Skin epidermis (tissue), 12 donors: ENCODE results near the gene PDE1A.
"Not testable (repeated sequence)": the region's sequence is repeated elsewhere in the genome, so short reads cannot be mapped to it uniquely, and the experiment has no call there.

Experiments used
- H3K27ac ChIP-seq, 21 experiments: fragments of 200-600 bp; sonication (generic) in 11 of 21; one replicate each; pipeline ENCODE4 v1.5.0; 2020; ENCODE audit warnings: mild to moderate bottlenecking in 3 of 21, inconsistent platforms in 2 of 21, moderate library complexity in 2 of 21
- H3K4me3 ChIP-seq, 7 experiments: fragments of 200-600 bp; sonication (generic) in 2 of 7; one replicate each; pipeline ENCODE4 v1.5.0; 2020; ENCODE audit warnings: inconsistent platforms in 2 of 7, mild to moderate bottlenecking in 2 of 7, moderate library complexity in 1 of 7

The PDE1A gene

GRCh38 chr2:182415771-182416170 is 11.1 kb downstream of the PDE1A start:
- Histone ChIP-seq H3K27ac (no peak overlapping the region), H3K4me3 (no peak overlapping the region)

GRCh38 chr2:182412858-182413257 is 14.0 kb downstream of the PDE1A start:
- H3K27ac ChIP-seq, result no peak overlapping the region
- H3K4me3 ChIP-seq, result no peak overlapping the region

GRCh38 chr2:182410120-182410519 is 16.7 kb downstream of the PDE1A start:
- Histone ChIP-seq H3K4me3 (no peak overlapping the region), H3K27ac (no peak overlapping the region)

- peak overlapping the region in 1 of 21 experiments; percentile 0 for H3K27ac ChIP-seq
Measured at GRCh38 chr2:182406221-182406620, 20.6 kb downstream of the PDE1A start.

DNA sequence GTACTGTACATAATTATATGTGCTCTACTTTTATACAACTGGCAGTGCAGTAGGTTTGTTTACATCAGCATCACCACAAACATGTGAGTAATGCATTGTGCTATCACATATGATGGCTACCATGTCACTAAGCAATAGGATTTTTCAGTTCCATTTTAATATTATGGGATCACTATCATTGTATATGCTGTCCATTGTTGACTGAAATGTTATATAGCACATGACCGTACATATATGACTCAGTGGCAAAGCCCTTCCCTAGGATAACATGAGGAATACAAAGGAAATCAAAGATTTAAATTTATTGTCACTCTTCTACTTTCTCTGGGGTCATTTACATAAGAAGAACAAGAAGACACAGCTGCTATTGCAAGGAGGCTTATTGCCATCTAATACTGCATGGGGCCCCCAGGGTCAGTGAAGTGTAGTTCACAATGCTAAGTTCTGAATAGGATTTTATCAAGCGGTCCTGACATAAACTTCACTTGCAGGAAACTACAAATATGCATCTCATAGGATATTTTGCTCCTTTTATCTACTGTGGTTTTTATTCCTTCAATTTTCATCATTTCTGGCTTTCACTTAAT is 21.8 kb downstream of the PDE1A start:
- H3K4me3 ChIP-seq, result no peak overlapping the region
- H3K27ac ChIP-seq, result peak overlapping the region in 1 of 21 experiments; percentile 0

More at GRCh38 chr2:182406221-182406620, 20.6 kb downstream of the PDE1A start:
- no peak overlapping the region for H3K4me3 ChIP-seq

GRCh38 chr2:182404092-182404491 is 22.7 kb downstream of the PDE1A start:
- no peak overlapping the region for H3K4me3 ChIP-seq
- no peak overlapping the region for H3K27ac ChIP-seq

DNA sequence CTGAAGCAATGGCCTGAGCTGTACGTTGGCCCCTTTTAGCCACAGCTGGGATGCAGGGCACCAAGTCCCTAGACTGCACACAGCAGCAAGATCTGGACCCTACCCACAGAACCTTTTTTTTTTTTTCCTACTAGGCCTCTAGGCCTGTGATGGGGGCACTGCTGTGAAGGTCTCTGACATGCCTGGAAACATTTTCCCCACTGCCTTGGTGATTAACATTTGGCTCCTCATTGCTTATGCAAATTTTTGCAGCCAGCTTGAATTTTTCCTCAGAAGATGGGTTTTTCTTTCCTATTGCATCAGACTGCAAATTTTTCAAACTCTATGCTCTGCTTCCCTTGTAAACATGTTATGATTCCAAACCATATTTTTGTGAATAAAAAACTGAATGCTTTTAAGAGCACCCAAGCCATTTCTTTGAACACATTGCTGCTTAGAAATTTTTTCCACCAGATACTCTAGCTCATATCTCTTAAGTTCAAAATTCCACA is 33.5 kb downstream of the PDE1A start:
- H3K27ac ChIP-seq, result no peak overlapping the region
- H3K4me3 ChIP-seq, result no peak overlapping the region

DNA sequence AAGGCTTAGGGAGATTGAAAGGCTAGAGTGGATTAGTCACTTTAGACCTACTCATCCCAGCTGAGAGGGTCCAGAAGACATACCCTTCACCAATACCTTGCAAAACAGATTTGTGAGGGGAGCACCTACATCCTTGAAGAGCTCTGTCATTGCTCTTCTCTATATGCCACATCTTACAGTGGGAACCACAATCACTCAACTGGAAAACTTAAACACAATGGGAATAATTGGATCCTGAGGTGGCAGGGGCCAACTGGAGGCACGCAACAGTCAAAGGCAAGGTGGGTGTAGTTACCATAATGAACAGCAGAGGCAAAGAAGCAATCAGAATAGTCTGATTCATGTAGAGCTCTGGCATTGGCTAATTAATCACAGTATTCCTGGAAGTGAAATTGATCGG is 35.4 kb downstream of the PDE1A start:
- Histone ChIP-seq H3K4me3 (no peak overlapping the region), H3K27ac (no peak overlapping the region)

DNA sequence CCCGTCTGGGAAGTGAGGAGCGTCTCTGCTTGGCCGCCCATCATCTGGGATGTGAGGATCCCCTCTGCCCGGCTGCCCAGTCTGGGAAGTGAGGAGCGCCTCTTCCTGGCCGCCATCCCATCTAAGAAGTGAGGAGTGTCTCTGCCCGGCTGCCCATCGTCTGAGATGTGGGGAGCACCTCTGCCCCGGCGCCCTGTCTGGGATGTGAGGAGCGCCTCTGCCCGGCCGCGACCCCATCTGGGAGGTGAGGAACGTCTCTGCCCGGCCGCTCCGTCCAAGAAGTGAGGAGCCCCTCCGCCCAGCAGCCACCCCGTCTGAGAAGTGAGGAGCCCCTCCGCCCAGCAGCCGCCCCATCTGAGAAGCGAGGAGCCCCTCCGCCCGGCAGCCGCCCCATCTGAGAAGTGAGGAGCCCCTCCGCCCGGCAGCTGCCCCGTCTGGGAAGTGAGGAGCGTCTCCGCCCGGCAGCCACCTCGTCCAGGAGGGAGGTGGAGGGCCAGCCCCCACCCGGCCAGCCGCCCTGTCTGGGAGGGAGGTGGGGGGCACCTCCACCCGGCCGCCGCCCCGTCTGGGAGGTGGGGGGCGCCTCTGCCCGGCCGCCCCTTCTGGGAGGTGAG is 40.5 kb downstream of the PDE1A start:
- H3K4me3 ChIP-seq, H3K27ac ChIP-seq: not testable (repeated sequence)

GRCh38 chr2:182384860-182385259 is 42.0 kb downstream of the PDE1A start:
- no peak overlapping the region for H3K4me3 ChIP-seq
- H3K27ac ChIP-seq, result no peak overlapping the region

- no peak overlapping the region for H3K4me3 ChIP-seq
- H3K27ac ChIP-seq, result no peak overlapping the region
Measured at GRCh38 chr2:182381225-182381624, 45.6 kb downstream of the PDE1A start.

GRCh38 chr2:182379241-182379640 is 47.6 kb downstream of the PDE1A start:
- Histone ChIP-seq H3K27ac (no peak overlapping the region), H3K4me3 (no peak overlapping the region)

GRCh38 chr2:182378759-182379158 is 48.1 kb downstream of the PDE1A start:
- H3K4me3 ChIP-seq, result no peak overlapping the region
- H3K27ac ChIP-seq, result no peak overlapping the region

GRCh38 chr2:182377467-182377866 is 49.4 kb downstream of the PDE1A start:
- no peak overlapping the region for H3K27ac ChIP-seq
- H3K4me3 ChIP-seq, result no peak overlapping the region

GRCh38 chr2:182375862-182376261 is 51.0 kb downstream of the PDE1A start:
- no peak overlapping the region for H3K27ac ChIP-seq
- H3K4me3 ChIP-seq, result no peak overlapping the region

- Histone ChIP-seq H3K4me3 (no peak overlapping the region), H3K27ac (peak overlapping the region in 16 of 21 experiments; percentile 2 to 74 (median 44))
Measured at GRCh38 chr2:182372661-182373060, 54.2 kb downstream of the PDE1A start.

GRCh38 chr2:182368996-182369395 is 57.8 kb downstream of the PDE1A start:
- Histone ChIP-seq H3K4me3 (no peak overlapping the region), H3K27ac (no peak overlapping the region)

DNA sequence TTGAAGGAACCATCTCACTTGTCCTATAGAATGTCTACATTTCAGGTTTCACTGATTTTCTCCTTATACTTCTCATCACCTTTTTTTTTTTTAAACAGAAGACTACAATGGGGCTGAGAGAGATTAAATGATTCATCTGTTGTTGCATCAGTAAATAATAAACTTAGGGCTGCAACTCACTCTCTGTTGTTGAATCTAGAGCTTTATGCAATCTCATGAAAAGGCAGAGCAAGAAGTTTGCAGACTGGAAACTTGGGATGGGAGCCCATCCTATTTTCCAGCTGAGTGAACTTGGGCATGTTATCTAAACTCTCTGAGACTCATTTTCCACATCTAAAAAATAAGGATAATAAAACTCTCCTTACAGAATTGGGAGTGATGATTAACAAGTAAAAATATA is 58.4 kb downstream of the PDE1A start:
- H3K4me3 ChIP-seq, result no peak overlapping the region
- H3K27ac ChIP-seq, result no peak overlapping the region

DNA sequence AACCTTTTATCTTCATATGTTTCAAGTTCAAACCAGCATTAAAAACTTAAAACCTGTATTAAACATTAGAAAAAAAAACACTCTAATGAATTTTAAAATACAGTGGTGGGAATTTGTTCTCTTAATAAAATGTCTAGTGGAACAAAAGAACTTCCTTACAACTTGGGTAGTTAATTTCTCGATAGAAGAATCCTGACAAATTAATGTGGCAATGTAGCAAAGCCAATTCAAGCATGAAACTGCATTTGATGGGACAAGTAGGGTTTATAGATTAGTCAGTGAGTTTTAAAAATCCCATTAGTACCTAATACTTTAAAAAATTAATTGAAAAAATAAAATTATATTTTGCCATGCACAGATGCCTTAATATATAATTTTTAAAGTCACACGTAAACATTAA is 59.4 kb downstream of the PDE1A start:
- Histone ChIP-seq H3K4me3 (no peak overlapping the region), H3K27ac (peak overlapping the region in 1 of 21 experiments; percentile 26)

DNA sequence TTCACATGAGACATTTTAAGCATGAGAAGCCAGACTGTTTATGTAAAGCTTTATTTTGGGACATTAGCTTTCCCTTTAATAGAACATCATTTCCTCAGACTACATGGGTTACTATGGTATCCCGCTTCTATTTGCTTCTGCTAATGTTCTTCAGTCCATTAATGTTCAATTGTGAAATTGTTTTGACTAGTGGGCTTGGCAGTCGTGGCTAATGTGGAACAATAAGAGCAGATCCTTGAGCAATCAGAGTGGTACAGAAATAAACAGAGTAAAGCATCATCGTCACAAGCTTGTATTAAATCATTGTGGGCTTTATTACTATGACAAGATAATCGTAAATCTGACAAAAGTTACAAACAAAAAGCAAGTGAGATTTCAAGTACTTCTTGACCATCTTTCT is 60.2 kb downstream of the PDE1A start:
- no peak overlapping the region for H3K27ac ChIP-seq
- no peak overlapping the region for H3K4me3 ChIP-seq

GRCh38 chr2:182365855-182366254 is 61.0 kb downstream of the PDE1A start:
- Histone ChIP-seq H3K4me3 (no peak overlapping the region), H3K27ac (no peak overlapping the region)

GRCh38 chr2:182361477-182361876 is 65.4 kb downstream of the PDE1A start:
- H3K4me3 ChIP-seq, result no peak overlapping the region
- H3K27ac ChIP-seq, result no peak overlapping the region
